NCI-H2196 treated with DMSO at 0.1 percent for 48 hours (cell line): Measurements from ENCODE around the gene SEC14L1.
"Not testable (repeated sequence)": the region's sequence is repeated elsewhere in the genome, so short reads cannot be mapped to it uniquely, and the experiment has no call there.

ENCODE experiments used
- DNase-seq: peaks from one replicate; lab custom pipeline; 2025; ENCODE audit not compliant: unreplicated experiment; lab: John Stamatoyannopoulos, UW

Gene SEC14L1

DNA sequence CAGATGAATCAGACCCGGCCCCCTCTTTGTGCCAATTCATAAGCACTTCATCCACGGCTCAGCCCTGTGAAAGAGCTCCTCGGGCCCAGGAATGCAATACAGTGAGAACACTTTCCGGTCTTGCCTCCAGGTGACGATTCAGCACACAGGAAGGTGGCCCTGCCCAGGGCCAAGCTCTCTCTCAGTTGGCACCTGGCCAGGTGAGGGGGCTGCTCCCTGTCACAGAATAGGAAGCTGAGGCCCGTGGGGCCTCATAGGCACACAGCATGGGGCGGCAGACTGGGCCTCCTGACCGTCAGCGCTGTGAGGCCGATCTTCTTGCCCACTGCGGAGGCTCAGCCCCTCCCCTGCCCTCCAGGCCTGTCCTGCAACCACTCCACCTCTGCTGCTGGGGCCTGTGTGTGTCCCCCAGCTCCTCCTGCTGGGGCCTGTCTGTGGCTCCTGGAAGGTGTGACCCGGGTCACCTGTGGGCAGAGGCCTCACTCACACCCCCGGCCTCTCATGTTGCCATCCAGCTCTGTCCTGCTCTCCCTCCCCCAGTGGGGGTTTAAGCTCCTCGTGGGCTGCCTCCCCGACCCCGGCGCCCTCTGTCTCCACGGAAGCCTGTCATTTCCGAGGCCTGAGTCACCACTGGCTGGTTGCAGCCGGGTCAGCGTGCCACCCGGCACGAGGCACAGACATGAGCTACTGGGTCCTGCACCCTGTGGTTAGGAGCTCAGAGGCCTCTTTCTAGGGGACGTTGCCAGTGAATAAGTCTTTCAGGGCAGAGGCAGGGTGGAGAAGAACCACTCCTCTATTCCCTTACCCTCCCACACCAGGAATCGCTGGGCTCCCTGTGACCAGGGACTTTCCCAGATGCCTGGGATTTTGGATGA, 114.4 kb downstream of the SEC14L1 start:
- no peak for DNase-seq

DNA sequence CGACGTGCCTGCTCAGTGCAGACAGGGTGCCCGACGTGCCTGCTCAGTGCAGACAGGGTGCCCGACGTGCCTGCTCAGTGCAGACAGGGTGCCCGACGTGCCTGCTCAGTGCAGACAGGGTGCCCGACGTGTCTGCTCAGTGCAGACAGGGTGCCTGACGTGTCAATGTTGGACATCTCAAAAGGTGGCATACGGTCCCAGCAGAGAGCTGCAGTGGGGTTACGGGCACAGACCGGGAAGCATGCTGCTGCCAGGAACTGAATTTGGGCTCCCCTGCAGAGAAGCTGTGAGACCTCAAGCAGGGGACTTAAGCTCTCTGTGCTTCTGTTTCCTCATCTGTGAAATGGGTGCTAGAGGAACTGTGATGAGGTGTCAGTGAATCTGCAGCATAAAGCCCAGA, 115.2 kb downstream of the SEC14L1 start:
- DNase-seq, result not testable (repeated sequence)

DNA sequence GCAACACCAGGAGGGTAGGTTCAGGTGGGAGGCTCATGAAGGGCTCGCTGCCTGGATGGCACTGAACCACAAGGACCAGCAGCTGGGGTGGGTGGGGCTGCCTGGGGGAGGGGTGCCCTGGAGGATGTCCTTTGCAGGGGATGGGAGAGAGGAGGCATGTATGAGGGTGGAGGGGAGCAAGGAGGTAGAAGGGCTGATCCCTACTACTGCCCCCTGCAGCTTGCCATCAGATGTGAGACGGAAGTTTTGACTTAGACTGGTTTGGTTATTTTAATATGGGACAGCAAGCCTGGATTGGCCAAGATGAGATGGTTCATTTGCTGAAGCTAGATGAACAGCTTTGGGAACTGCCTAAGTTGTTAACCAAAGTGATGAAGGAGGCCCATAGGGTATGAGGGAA, 115.9 kb downstream of the SEC14L1 start:
- no peak for DNase-seq

DNA sequence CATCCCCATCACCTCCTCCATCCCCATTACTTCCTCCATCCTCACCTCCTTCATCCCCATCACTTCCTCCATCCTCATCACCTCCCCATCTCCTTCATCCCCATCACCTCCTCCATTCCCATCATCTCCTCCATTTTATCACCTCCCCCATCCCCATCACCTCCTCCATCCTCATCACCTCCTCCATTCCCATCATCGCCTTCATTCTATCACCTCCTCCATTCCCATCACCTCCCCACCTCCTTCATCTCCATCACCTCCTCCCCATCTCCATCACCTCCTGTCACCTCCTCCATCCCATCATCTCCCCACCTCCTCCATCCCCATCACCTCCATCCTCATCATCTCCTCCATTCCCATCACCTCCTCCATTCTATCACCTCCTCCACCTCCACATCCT, 116.4 kb downstream of the SEC14L1 start:
- no peak for DNase-seq

DNA sequence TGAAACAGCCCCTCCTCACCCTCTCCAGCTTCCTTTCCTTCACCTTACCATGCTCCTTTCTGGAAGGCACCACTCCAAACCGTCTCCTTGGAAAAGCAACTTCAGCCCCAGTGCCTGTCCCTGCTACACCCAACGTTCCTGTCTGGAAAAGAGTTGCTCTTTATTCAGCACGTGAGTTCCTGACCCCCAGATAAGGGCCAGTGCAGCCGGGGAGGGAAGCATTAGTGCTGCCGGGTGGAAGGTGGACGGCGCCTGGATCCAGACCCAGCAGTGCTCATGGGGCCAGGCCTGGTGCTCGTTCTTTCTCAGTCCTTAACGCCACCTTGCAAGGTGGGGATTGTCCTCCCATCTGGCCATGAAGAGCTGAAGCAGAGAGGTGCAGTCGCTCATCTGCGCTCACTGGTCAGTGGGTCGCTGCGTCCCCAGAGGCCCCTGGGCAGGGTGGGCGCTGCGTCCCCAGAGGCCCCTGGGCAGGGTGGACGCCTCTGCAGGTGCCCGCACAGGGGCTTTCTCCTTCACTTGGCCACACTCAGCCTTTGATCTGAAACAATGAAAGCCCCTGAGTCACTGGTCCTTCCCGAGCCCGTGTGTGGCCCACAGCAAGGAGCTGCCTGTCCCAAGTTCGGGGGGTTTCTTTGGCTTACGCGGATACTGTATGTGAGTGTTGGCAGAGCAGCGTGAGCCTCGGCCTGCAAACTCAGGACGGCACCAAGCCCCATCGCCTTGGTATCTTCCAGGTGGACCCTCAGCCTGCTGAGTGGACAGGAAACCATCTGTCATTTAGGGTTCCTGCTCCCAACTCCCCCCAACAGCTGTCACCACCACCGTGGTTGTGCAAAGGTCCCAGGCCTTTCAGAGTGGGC, 117.1 kb downstream of the SEC14L1 start:
- DNase-seq, result no peak

DNA sequence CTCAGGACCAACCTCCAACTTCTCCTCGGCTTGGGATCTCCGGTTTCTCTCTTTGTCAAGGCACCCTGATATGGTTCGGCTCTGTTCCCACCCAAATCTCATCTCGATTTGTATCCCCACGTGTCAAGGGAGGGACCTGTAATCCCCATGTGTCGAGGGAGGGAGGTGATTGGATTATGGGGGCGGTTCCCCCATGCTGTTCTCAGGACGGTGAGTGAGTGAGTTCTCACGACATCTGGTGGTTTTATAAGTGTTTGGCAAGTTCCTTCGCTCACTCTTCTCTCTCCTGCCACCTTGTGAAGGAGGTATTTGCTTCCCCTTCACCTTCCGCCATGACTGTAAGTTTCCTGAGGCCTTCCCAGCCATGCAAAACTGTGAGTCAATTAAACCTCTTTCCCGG, 117.9 kb downstream of the SEC14L1 start:
- DNase-seq, result no peak

DNA sequence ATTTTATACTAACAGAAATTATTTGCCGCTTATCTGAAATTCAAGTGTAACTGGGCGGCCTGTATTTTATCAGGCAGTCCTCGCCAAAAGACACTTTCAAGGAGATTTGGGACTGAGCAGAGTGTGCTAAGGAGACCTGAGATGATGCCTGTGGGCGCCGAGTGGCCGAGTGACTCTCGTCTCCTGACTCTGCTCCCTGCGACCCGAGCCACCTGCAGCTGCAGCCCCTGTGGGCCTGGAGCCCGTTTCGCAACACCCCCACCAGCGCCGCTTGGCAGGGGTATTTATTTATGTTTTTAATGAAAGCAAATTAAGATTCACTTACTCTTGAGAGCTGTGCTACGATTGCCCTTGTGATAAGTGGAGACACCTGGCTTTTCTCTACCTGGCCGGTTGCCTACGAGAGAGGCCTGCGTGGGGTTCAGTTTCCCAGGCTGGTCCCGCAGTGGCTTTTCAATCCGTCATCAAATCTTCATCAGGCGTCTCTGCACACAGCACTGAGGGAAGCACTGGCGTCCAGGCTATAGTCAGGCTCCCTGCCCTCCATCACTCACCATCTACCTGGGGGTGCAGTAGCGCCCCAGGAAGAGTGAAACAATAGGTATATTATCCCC, 124.0 kb downstream of the SEC14L1 start:
- peak; percentile 39 for DNase-seq

DNA sequence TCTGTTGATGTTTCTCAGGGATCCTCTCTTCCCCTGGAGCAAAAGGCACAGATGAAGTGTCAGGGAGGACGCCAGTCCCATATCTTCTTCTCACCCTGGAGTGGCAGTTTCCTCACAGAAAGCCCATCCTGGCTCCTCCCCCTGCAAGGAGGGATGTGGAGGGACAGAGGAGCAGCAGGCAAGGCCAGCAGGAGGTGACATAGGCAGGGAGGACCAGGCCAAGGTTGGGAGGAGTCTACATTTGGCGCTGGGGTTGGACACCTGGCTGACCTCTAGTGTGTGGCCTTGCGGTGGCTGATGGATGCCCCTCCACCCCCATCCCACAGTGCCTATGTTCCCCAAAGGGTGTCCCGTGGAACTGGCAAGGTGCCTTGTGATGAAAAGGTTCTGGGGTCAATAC, 125.4 kb downstream of the SEC14L1 start:
- DNase-seq, result peak; percentile 32
